RWPE1 (cell line): Measurements from ENCODE around the gene TCF7L1.
"Not testable (repeated sequence)": the region's sequence is repeated elsewhere in the genome, so short reads cannot be mapped to it uniquely, and the experiment has no call there.

ENCODE experiments used
- CTCF ChIA-PET: fragments of 350-600 bp; sonication (Branson Sonifier 250); formaldehyde crosslinking; extraction: SDS; loops from one replicate; lab custom pipeline; 2021; lab: Yijun Ruan, JAX
- POLR2A ChIA-PET: fragments of 400-600 bp; formaldehyde crosslinking; extraction: SDS; loops from one replicate; lab custom pipeline; 2020; ENCODE audit warnings: antibody characterized with exemption; ENCODE audit not compliant: low non-redundant PET; lab: Yijun Ruan, JAX
- DNase-seq: peaks from one replicate; pipeline ENCODE4 v3.0.0; 2012; ENCODE audit warnings: low spot score
- H3K27ac ChIP-seq: fragments of 450-650 bp; 2 replicates; pipeline ENCODE4 v1.5.1; 2017
- TF ChIP-seq, protein P1 (sequence below): fragments of 450-650 bp; conservative IDR thresholded peaks from 2 replicates; pipeline ENCODE4 v1.5.1; 2017; ENCODE audit warnings: low read depth, mild to moderate bottlenecking

TCF7L1 gene

DNA sequence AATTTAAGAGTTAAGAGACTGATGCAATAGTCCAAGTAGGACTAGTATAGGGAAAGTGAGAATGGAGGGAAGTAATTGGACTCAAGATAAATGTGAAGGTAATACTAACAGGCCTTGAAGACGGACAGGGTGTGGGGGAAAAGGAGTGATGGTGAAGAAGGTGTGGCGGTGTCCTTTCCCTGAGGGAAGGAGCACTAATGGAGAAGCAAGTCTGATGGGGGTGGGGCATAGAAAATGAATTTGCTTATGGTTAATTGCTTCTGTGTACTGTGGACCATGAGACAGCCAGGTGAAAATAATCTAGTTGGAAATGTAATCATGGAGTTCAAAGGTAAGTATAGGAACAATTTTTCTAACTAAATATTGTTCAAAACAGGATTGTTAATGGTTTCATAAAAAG, 201.7 kb downstream of the TCF7L1 start:
- no peak for DNase-seq
- CTCF ChIA-PET: no interaction called here
- TF ChIP-seq, protein P1, sequence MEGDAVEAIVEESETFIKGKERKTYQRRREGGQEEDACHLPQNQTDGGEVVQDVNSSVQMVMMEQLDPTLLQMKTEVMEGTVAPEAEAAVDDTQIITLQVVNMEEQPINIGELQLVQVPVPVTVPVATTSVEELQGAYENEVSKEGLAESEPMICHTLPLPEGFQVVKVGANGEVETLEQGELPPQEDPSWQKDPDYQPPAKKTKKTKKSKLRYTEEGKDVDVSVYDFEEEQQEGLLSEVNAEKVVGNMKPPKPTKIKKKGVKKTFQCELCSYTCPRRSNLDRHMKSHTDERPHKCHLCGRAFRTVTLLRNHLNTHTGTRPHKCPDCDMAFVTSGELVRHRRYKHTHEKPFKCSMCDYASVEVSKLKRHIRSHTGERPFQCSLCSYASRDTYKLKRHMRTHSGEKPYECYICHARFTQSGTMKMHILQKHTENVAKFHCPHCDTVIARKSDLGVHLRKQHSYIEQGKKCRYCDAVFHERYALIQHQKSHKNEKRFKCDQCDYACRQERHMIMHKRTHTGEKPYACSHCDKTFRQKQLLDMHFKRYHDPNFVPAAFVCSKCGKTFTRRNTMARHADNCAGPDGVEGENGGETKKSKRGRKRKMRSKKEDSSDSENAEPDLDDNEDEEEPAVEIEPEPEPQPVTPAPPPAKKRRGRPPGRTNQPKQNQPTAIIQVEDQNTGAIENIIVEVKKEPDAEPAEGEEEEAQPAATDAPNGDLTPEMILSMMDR: no peak
- POLR2A ChIA-PET: no interaction called here
- H3K27ac ChIP-seq: no peak overlapping the region

DNA sequence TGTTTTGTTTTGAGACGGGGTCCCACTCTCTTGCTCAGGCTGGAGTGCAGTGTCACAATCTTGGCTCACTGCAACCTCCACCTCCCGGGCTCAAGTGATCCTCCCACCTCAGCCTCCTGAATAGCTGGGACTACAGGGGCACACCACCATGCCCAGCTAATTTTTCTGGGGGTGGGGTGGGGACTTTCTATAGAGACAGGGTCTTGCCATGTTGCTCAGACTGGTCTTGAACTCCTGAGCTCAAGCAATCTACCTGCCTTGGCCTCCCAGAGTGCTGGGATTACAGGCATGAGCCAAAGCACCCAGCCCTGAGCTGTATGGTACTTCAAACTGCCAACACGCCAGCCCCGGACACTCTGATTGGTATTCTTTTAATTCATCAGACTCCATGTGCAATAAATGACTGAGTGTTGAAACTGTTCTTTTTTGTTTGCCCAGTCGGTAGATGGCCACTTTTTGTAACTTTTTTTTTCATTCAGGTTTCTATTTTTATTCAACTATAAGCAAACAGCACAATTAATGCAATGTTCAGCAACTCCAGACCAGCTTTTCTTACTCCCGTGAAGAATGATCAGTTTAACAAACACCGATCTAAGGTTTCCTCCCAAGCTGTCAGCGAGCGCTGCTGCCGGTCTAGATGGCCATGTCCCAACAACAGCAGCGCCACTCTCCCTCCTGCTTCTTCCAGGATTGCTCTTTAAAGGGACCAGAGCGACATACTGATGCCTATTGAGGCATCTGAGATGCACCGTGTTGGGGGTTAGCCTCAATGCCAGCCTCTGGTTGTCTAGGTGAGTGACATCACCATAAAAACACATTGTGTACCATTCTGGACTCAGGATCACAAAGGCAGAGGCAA, 207.1 kb downstream of the TCF7L1 start:
- no peak overlapping the region for H3K27ac ChIP-seq
- CTCF ChIA-PET: no interaction called here
- no peak for DNase-seq

DNA sequence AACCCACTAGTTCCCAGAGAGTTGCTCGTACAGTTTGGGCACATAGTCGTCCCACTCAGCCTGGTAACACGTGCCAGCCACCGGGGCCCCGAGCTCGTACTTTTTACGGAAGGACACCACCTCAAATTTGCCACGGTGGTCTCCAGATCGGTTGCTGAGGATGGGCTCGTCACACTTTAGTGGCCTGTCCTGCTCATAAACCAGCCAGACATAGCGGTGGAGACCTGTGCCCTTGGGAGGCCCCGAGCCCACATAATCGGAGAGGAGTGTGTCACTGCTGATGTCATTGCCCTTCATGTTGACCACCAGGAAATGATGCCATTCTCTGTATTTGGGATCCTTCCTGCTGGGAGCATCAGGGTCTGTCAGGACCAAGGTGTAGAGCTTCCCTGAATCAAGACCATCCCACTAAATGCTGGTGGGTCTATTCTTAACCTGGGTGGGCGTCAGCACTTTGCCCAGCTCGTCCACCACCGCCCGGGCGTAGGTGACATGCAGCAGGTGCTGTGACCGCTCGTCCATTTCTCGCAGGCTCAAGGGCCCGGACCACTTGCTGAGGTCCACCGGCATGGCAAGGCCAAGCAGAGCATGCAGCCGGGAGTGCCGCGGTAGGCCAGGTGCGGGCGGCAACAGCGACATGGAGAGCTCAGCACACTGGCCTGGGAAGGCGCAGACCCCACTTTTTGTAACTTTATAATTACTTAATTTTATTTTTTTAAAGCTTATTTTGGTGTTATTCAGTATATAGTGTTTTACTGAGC, 208.3 kb downstream of the TCF7L1 start:
- DNase-seq: no peak
- POLR2A ChIA-PET: no interaction called here
- no peak overlapping the region for H3K27ac ChIP-seq
- TF ChIP-seq, protein P1: no peak
- CTCF ChIA-PET: interaction anchor here (0.6 kb wide), 2 partner anchors 11 to 61 kb away, joined by 3 to 4 read pairs; no protein-coding TSS in a partner anchor

More for the DNA sequence above, 207.1 kb downstream of the TCF7L1 start:
- TF ChIP-seq, protein P1: no peak
- POLR2A ChIA-PET: no interaction called here

DNA sequence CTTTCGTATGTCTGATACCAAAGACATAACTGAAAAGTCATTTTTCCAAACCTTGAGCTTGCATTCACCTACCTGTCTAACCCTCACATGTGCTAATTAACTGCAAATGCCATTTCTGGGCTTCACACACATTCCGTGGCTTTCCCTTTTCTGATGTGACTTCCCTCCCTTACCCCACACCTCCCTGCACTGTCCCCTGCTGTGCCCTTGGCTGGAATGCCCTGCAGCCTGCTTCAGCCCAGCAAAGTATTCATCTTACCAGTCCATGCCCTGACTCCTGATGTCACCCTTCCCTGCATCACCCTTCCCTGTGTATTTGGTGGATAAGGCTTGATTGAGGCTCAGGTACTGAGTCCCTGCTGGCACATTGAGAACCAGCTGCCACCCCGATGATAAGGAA, 209.0 kb downstream of the TCF7L1 start:
- ChIA-PET POLR2A (no interaction called here), CTCF (interaction anchor here (0.6 kb wide), 2 partner anchors 11 to 61 kb away, joined by 3 to 4 read pairs; no protein-coding TSS in a partner anchor)
- peak overlapping the region; percentile 16 for H3K27ac ChIP-seq
- TF ChIP-seq, protein P1: no peak
- DNase-seq: no peak

DNA sequence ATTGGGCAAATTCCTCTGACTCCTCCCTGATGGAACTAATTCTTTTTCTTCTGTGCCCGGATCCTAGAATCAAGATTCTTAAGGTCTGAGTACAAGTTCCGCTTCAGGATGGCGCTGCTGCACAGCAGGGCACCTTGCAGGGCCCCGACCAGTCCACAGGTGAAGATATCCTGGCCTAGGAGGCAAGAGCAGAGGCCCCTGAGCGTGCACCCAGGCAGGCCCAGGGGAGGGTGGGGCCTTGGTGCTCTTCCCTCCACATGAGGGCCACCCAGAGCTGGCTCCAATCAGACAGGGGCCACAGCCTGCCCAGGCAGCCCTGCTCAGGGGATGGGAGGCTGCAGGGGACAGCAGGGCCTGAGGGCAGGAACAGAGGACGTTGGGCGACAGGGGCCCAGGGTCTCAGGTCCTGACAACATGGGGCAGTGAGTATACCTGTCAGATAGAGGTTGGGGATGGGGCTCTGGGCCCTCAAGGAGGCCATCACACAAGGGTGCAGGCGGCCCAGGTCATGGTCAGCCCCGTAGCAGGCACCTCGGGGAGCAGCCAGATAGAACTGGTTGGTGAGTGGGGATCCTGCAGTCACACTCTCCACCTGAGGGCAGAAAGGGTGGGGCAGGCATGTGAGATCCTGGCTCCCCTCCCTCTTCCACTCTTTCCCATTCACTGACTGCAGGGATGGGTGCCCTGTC, 210.2 kb downstream of the TCF7L1 start:
- H3K27ac ChIP-seq, POLR2A ChIA-PET, DNase-seq, CTCF ChIA-PET: not testable (repeated sequence)

DNA sequence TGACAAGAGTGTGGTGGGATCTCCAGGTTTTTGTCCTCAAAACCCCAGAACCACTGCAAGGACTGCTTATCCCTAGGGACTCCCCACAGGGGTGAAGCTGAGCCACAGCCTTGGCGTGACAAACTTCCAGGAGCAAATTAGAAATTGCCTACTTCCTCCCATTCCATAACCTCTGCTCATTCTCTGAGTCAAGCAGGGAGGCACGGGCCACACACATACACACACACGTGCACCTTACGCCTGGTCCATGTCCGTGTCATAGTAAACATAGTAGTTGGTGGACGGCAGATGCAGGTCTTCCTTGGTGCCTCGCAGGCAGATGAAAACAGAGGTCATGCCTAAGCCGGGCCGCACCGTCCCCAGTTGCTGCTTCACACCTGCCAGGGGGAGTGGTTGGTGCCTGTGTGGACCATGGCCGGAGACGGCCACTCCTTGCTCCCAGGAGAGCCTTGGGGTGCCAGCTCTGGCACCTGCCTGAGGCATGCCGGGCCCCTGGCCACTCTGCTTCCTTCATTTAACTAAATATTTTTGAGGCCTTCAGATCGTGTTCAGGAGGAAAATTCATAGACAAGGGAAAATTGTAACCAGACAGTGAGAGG, 211.3 kb downstream of the TCF7L1 start:
- POLR2A ChIA-PET: no interaction called here
- no peak for DNase-seq
- CTCF ChIA-PET: no interaction called here
- TF ChIP-seq, protein P1: no peak
- peak overlapping the region; percentile 9; the same call in 1 of the 2 replicates for H3K27ac ChIP-seq
